Measurements from ENCODE around the gene GALNT14. TPM values are rescaled to one million over a fixed set of nuclear protein-coding genes. Genes with fewer than 3 reads are reported as not detected.

GALNT14 gene
- total and polyA plus RNA-seq, 2 of the 8 experiments (the other 6 are each of a cell fraction or from before 2014, with no cell fraction given), result 13.0 to 13.7 TPM

DNA sequence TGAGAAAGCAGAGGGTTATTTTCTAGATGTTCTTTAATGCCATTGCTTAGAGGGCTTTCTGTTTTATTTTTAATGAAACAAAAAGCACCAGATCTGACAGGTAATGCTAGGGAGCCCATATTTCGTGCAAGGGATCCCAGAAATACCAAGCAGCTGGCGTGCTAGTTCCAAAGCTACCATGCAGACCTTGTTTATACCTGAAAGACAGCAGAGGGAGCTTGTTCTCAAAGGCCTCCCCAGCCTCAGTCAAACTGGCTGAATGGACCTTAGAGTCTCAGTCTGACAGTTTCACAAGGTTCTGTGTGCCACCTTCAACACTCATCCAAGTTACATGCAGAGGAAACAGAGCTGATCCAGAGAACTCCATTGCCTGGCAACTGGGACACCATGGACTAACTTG is 48.6 kb downstream of the GALNT14 start:
- H3K4me2 ChIP-seq (ENCODE audit: insufficient read depth in 1 of 2, low read depth in 2 of 2, low read length in 2 of 2), result no peak overlapping the region
- H4K5ac ChIP-seq (ENCODE audit: insufficient read length, low read depth, low read length), result no peak overlapping the region
- no peak overlapping the region for H3K18ac ChIP-seq (ENCODE audit: extremely low read depth, low read length)
- no peak overlapping the region for H3K4ac ChIP-seq (replicated peaks; ENCODE audit: insufficient read length, low read depth, low read length)
- H3K9ac ChIP-seq (replicated peaks in 1 of 4; ENCODE audit: extremely low read depth in 1 of 4, low read depth in 3 of 4, low read length in 3 of 4), result no peak overlapping the region
- no peak for FAIRE-seq
- H2BK15ac ChIP-seq (ENCODE audit: low read length), result no peak overlapping the region
- H2BK5ac ChIP-seq (ENCODE audit: low read depth, low read length), result no peak overlapping the region
- H2AFZ ChIP-seq (ENCODE audit: low read length), result no peak overlapping the region
- H3K4me3 ChIP-seq (ENCODE audit: extremely low read depth in 1 of 4, insufficient read depth in 2 of 4, low read depth in 3 of 4, low read length in 4 of 4), result no peak overlapping the region
- no peak overlapping the region for H2AK5ac ChIP-seq (ENCODE audit: low read depth, low read length)
- CTCF ChIA-PET (ENCODE audit: partially characterized antibody), result interaction anchor here (0.7 to 2.4 kb wide), 14 partner anchors 10 to 378 kb away, joined by 3 to 26 read pairs (median 4); partner anchors contain the start of gene GALNT14
- H3K79me1 ChIP-seq (ENCODE audit: low read depth, low read length), result no peaks in the 10 kb centered on the region
- no peak for TF ChIP-seq YY1 (IDR thresholded peaks at IDR 0.05; ENCODE audit: low read depth, low read length)
- TF ChIP-seq KDM5A (IDR thresholded peaks at IDR 0.05; ENCODE audit: low read length), result no peak
- no peak for TF ChIP-seq NRF1 (IDR thresholded peaks at IDR 0.05; ENCODE audit: low read depth, low read length)
- TF ChIP-seq RAD21 (IDR thresholded peaks at IDR 0.05 in 1 of 2, conservative IDR thresholded peaks at IDR 0.05 in 1 of 2; ENCODE audit: low read depth in 2 of 2, low read length in 2 of 2), result peak in 1 of 2 experiments; percentile 29; a peak in 2 of 4 replicates
- TF ChIP-seq EZH2 (IDR thresholded peaks at IDR 0.05; ENCODE audit: low read depth, low read length, severe bottlenecking), result no peak
- TF ChIP-seq, protein P1, sequence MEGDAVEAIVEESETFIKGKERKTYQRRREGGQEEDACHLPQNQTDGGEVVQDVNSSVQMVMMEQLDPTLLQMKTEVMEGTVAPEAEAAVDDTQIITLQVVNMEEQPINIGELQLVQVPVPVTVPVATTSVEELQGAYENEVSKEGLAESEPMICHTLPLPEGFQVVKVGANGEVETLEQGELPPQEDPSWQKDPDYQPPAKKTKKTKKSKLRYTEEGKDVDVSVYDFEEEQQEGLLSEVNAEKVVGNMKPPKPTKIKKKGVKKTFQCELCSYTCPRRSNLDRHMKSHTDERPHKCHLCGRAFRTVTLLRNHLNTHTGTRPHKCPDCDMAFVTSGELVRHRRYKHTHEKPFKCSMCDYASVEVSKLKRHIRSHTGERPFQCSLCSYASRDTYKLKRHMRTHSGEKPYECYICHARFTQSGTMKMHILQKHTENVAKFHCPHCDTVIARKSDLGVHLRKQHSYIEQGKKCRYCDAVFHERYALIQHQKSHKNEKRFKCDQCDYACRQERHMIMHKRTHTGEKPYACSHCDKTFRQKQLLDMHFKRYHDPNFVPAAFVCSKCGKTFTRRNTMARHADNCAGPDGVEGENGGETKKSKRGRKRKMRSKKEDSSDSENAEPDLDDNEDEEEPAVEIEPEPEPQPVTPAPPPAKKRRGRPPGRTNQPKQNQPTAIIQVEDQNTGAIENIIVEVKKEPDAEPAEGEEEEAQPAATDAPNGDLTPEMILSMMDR (IDR thresholded peaks at IDR 0.05; ENCODE audit: control extremely low read depth in 1 of 3, insufficient read depth in 1 of 3, low read depth in 1 of 3, low read length in 3 of 3), result peak in 1 of 3 experiments; percentile 27; a peak in 1 of 4 replicates
- no peak overlapping the region for H2BK120ac ChIP-seq (replicated peaks; ENCODE audit: low read depth, low read length)
- no peak overlapping the region for H3K23ac ChIP-seq (ENCODE audit: insufficient read length)
- POLR2A ChIA-PET (ENCODE audit: partially characterized antibody), result no interaction called here
- H3K79me2 ChIP-seq (ENCODE audit: control insufficient read depth in 1 of 2, insufficient read depth in 2 of 2, low read length in 2 of 2), result no peaks in the 10 kb centered on the region
- no peak overlapping the region for H2BK12ac ChIP-seq (ENCODE audit: low read depth, low read length)
- no peak overlapping the region for H4K8ac ChIP-seq (ENCODE audit: extremely low read depth, insufficient read depth, low read length)
- H3K27me3 ChIP-seq (replicated peaks in 1 of 4; ENCODE audit: control insufficient read depth in 3 of 4, extremely low read depth in 1 of 4, insufficient read depth in 3 of 4, low read length in 3 of 4), result no peaks in the 10 kb centered on the region
- H4K20me1 ChIP-seq (replicated peaks in 1 of 2; ENCODE audit: control insufficient read depth in 1 of 2, insufficient read depth in 2 of 2, low read length in 2 of 2), result no peaks in the 10 kb centered on the region
- no peak overlapping the region for H2BK20ac ChIP-seq (ENCODE audit: low read length)
- WGBS, 2 experiments (ENCODE audit: extremely low coverage in 1 of 2, insufficient coverage in 1 of 2, insufficient read length in 1 of 2, insufficient replicate concordance in 2 of 2, low coverage in 1 of 2, low lambda C conversion rate in 2 of 2, missing lambda C conversion rate in 1 of 2), result 89% methylated on average over 2 of the region's 2 CpGs; no CpG with 5 or more reads in 1 of the 2 experiments
- no peak overlapping the region for H4K91ac ChIP-seq (replicated peaks; ENCODE audit: insufficient read length, low read length)
- DNase-seq (ENCODE audit: low read depth in 1 of 2, low spot score in 2 of 2), result no peak
- H3K9me3 ChIP-seq (ENCODE audit: insufficient read depth in 2 of 2, low read depth in 1 of 2, low read length in 1 of 2), result no peaks in the 10 kb centered on the region
- no peak overlapping the region for H3K27ac ChIP-seq (ENCODE audit: low read depth, low read length)
- H3K36me3 ChIP-seq (ENCODE audit: control insufficient read depth in 2 of 4, insufficient read depth in 4 of 4, low read length in 3 of 4), result no peaks in the 10 kb centered on the region; a peak in 1 of 8 replicates
- H3K23me2 ChIP-seq (ENCODE audit: low read depth, low read length), result no peaks in the 10 kb centered on the region; the same call in 1 of the 2 replicates
- H3K4me1 ChIP-seq (replicated peaks in 1 of 4; ENCODE audit: control insufficient read depth in 3 of 4, insufficient read depth in 4 of 4, low read length in 3 of 4), result peaks cover 0 to 2% (median 0%) of the 10 kb centered on the region in 4 experiments; a peak in 1 of 7 replicates
- no peak overlapping the region for H3K14ac ChIP-seq (ENCODE audit: insufficient read length)
- H3K56ac ChIP-seq (replicated peaks; ENCODE audit: insufficient read length, low read depth, low read length), result no peak overlapping the region

Measured in H1 (cell line).